ENCODE results near the gene HDGF.

DNA sequence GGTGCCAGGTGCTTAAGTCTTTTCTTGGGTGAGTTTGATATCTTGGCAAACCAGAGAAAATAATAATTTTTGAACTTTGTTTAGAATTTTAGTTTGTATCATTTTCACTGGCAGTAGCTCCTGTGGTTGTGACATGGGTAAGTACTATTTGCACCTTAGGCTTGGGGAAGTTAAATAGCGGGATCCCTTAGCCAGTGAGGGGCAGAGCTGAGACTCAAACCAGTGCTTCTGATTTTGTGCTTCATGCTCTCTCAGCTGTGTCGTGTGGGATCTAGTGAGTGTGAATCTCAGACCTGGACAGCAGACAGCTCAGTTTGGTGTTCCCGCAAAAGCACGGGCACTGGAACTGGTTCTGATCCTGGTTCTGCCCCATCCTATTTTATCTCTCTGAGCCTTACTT, 25.5 kb upstream of the HDGF start:
- TF ChIP-seq, protein P1, sequence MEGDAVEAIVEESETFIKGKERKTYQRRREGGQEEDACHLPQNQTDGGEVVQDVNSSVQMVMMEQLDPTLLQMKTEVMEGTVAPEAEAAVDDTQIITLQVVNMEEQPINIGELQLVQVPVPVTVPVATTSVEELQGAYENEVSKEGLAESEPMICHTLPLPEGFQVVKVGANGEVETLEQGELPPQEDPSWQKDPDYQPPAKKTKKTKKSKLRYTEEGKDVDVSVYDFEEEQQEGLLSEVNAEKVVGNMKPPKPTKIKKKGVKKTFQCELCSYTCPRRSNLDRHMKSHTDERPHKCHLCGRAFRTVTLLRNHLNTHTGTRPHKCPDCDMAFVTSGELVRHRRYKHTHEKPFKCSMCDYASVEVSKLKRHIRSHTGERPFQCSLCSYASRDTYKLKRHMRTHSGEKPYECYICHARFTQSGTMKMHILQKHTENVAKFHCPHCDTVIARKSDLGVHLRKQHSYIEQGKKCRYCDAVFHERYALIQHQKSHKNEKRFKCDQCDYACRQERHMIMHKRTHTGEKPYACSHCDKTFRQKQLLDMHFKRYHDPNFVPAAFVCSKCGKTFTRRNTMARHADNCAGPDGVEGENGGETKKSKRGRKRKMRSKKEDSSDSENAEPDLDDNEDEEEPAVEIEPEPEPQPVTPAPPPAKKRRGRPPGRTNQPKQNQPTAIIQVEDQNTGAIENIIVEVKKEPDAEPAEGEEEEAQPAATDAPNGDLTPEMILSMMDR (IDR thresholded peaks at IDR 0.05) = no peak
- no peak for TF ChIP-seq POLR2A (IDR thresholded peaks at IDR 0.05)
